ENCODE data around the gene TMEM132E.
A peak's percentile ranks its signal among the peaks of the same experiment; 100 is the strongest.

The TMEM132E gene

GRCh38 chr17:34579979-34580684, 750 bp downstream of the TMEM132E start:
- no peak overlapping the region for H3K4ac ChIP-seq (ENCODE audit: low read depth, low read length)
- no peaks in the 10 kb centered on the region for H3K79me2 ChIP-seq (ENCODE audit: control insufficient read depth, insufficient read depth, low read length)
- H3K4me3 ChIP-seq (ENCODE audit: low read length) = no peak overlapping the region
- H3K27me3 ChIP-seq (ENCODE audit: insufficient read depth, low read length, poor library complexity) = peaks cover 70% of the 10 kb centered on the region
- no peaks in the 10 kb centered on the region for H3K36me3 ChIP-seq (ENCODE audit: control insufficient read depth, insufficient read depth, low read length)
- no CpG with 5 or more reads among the region's 52 CpGs for WGBS (ENCODE audit: extremely low coverage, insufficient coverage, low lambda C conversion rate)
- H2BK120ac ChIP-seq (ENCODE audit: low read depth, low read length) = no peak overlapping the region
- peak overlapping the region; percentile 30 for H3K56ac ChIP-seq (ENCODE audit: low read length)
- H2BK5ac ChIP-seq (ENCODE audit: low read length) = no peak overlapping the region
- H3K23ac ChIP-seq (ENCODE audit: low read length) = no peak overlapping the region
- H3K9ac ChIP-seq (ENCODE audit: low read length) = no peak overlapping the region
- DNase-seq = peak; percentile 56
- H4K8ac ChIP-seq (ENCODE audit: low read depth, low read length) = no peak overlapping the region
- H3K79me1 ChIP-seq (ENCODE audit: low read length) = no peaks in the 10 kb centered on the region
- H3K27ac ChIP-seq (ENCODE audit: low read depth, low read length) = no peak overlapping the region
- H4K5ac ChIP-seq (ENCODE audit: low read length) = no peak overlapping the region
- H2AK5ac ChIP-seq (ENCODE audit: low read length) = no peak overlapping the region
- H3K18ac ChIP-seq (ENCODE audit: low read length) = no peak overlapping the region
- H3K4me2 ChIP-seq (ENCODE audit: low read length) = peak overlapping the region; percentile 49
- no peak overlapping the region for H2BK15ac ChIP-seq (replicated peaks; ENCODE audit: low read depth)
- H3K4me1 ChIP-seq (ENCODE audit: control insufficient read depth, low read depth, low read length) = peaks cover 9% of the 10 kb centered on the region

- no peak overlapping the region for H3K4me3 ChIP-seq (ENCODE audit: low read length)
- H2BK120ac ChIP-seq (ENCODE audit: low read depth, low read length) = no peak overlapping the region
- peak; percentile 25 for DNase-seq
Measured at GRCh38 chr17:34580685-34581445, 1.5 kb downstream of the TMEM132E start.

GRCh38 chr17:34581446-34582184, 2.2 kb downstream of the TMEM132E start:
- Histone ChIP-seq H3K79me1 (ENCODE audit: low read length) (no peaks in the 10 kb centered on the region), H3K4me1 (ENCODE audit: control insufficient read depth, low read depth, low read length) (peaks cover 9% of the 10 kb centered on the region), H3K27ac (ENCODE audit: low read depth, low read length) (no peak overlapping the region), H3K27me3 (ENCODE audit: insufficient read depth, low read length, poor library complexity) (peaks cover 65% of the 10 kb centered on the region), H3K18ac (ENCODE audit: low read length) (no peak overlapping the region), H3K36me3 (ENCODE audit: control insufficient read depth, insufficient read depth, low read length) (no peaks in the 10 kb centered on the region), H3K4me2 (ENCODE audit: low read length) (peak overlapping the region; percentile 49), H3K4ac (ENCODE audit: low read depth, low read length) (no peak overlapping the region), H2BK15ac (replicated peaks; ENCODE audit: low read depth) (no peak overlapping the region), H2BK120ac (ENCODE audit: low read depth, low read length) (no peak overlapping the region), H2BK5ac (ENCODE audit: low read length) (no peak overlapping the region), H3K23ac (ENCODE audit: low read length) (no peak overlapping the region), H2AK5ac (ENCODE audit: low read length) (no peak overlapping the region), H3K79me2 (ENCODE audit: control insufficient read depth, insufficient read depth, low read length) (no peaks in the 10 kb centered on the region), H3K9ac (ENCODE audit: low read length) (peak overlapping the region; percentile 42), H3K4me3 (ENCODE audit: low read length) (no peak overlapping the region), H3K56ac (ENCODE audit: low read length) (peak overlapping the region; percentile 75), H4K5ac (ENCODE audit: low read length) (no peak overlapping the region), H4K8ac (ENCODE audit: low read depth, low read length) (no peak overlapping the region)
- peak; percentile 20 for DNase-seq
- no CpG with 5 or more reads among the region's 78 CpGs for WGBS (ENCODE audit: extremely low coverage, insufficient coverage, low lambda C conversion rate)

More at GRCh38 chr17:34580685-34581445, 1.5 kb downstream of the TMEM132E start:
- WGBS (ENCODE audit: extremely low coverage, insufficient coverage, low lambda C conversion rate) = no CpG with 5 or more reads among the region's 71 CpGs
- peaks cover 9% of the 10 kb centered on the region for H3K4me1 ChIP-seq (ENCODE audit: control insufficient read depth, low read depth, low read length)
- H3K36me3 ChIP-seq (ENCODE audit: control insufficient read depth, insufficient read depth, low read length) = no peaks in the 10 kb centered on the region
- H2AK5ac ChIP-seq (ENCODE audit: low read length) = no peak overlapping the region
- H3K23ac ChIP-seq (ENCODE audit: low read length) = peak overlapping the region; percentile 32
- H4K8ac ChIP-seq (ENCODE audit: low read depth, low read length) = no peak overlapping the region
- H3K79me1 ChIP-seq (ENCODE audit: low read length) = no peaks in the 10 kb centered on the region
- no peak overlapping the region for H2BK5ac ChIP-seq (ENCODE audit: low read length)
- no peak overlapping the region for H3K4ac ChIP-seq (ENCODE audit: low read depth, low read length)
- H3K56ac ChIP-seq (ENCODE audit: low read length) = peak overlapping the region; percentile 54
- peak overlapping the region; percentile 49 for H3K4me2 ChIP-seq (ENCODE audit: low read length)
- H3K79me2 ChIP-seq (ENCODE audit: control insufficient read depth, insufficient read depth, low read length) = no peaks in the 10 kb centered on the region
- peaks cover 70% of the 10 kb centered on the region for H3K27me3 ChIP-seq (ENCODE audit: insufficient read depth, low read length, poor library complexity)
- H3K9ac ChIP-seq (ENCODE audit: low read length) = peak overlapping the region; percentile 42
- no peak overlapping the region for H2BK15ac ChIP-seq (replicated peaks; ENCODE audit: low read depth)
- no peak overlapping the region for H4K5ac ChIP-seq (ENCODE audit: low read length)
- no peak overlapping the region for H3K27ac ChIP-seq (ENCODE audit: low read depth, low read length)
- no peak overlapping the region for H3K18ac ChIP-seq (ENCODE audit: low read length)

GRCh38 chr17:34582185-34582900, 3.0 kb downstream of the TMEM132E start:
- WGBS (ENCODE audit: extremely low coverage, insufficient coverage, low lambda C conversion rate) = no CpG with 5 or more reads among the region's 22 CpGs

GRCh38 chr17:34582901-34583245, 3.5 kb downstream of the TMEM132E start:
- Histone ChIP-seq H3K27ac (ENCODE audit: low read depth, low read length) (no peak overlapping the region), H3K79me2 (ENCODE audit: control insufficient read depth, insufficient read depth, low read length) (no peaks in the 10 kb centered on the region), H3K18ac (ENCODE audit: low read length) (no peak overlapping the region), H2BK15ac (replicated peaks; ENCODE audit: low read depth) (no peak overlapping the region), H4K8ac (ENCODE audit: low read depth, low read length) (no peak overlapping the region), H3K4me1 (ENCODE audit: control insufficient read depth, low read depth, low read length) (peaks cover 8% of the 10 kb centered on the region), H4K5ac (ENCODE audit: low read length) (no peak overlapping the region), H3K27me3 (ENCODE audit: insufficient read depth, low read length, poor library complexity) (peaks cover 61% of the 10 kb centered on the region), H3K4ac (ENCODE audit: low read depth, low read length) (no peak overlapping the region), H2AK5ac (ENCODE audit: low read length) (no peak overlapping the region), H3K36me3 (ENCODE audit: control insufficient read depth, insufficient read depth, low read length) (no peaks in the 10 kb centered on the region), H2BK5ac (ENCODE audit: low read length) (no peak overlapping the region), H3K23ac (ENCODE audit: low read length) (no peak overlapping the region), H3K9ac (ENCODE audit: low read length) (no peak overlapping the region), H3K56ac (ENCODE audit: low read length) (no peak overlapping the region), H3K79me1 (ENCODE audit: low read length) (no peaks in the 10 kb centered on the region), H3K4me3 (ENCODE audit: low read length) (no peak overlapping the region), H2BK120ac (ENCODE audit: low read depth, low read length) (no peak overlapping the region), H3K4me2 (ENCODE audit: low read length) (no peak overlapping the region)
- WGBS (ENCODE audit: extremely low coverage, insufficient coverage, low lambda C conversion rate) = no CpG with 5 or more reads among the region's 3 CpGs
- no peak for DNase-seq

More at GRCh38 chr17:34582185-34582900, 3.0 kb downstream of the TMEM132E start:
- Histone ChIP-seq H3K4ac (ENCODE audit: low read depth, low read length) (no peak overlapping the region), H3K18ac (ENCODE audit: low read length) (no peak overlapping the region), H4K8ac (ENCODE audit: low read depth, low read length) (no peak overlapping the region), H3K4me1 (ENCODE audit: control insufficient read depth, low read depth, low read length) (peaks cover 9% of the 10 kb centered on the region), H3K4me2 (ENCODE audit: low read length) (peak overlapping the region; percentile 49), H2BK15ac (replicated peaks; ENCODE audit: low read depth) (no peak overlapping the region), H3K27ac (ENCODE audit: low read depth, low read length) (no peak overlapping the region), H3K79me1 (ENCODE audit: low read length) (no peaks in the 10 kb centered on the region), H2AK5ac (ENCODE audit: low read length) (no peak overlapping the region), H3K4me3 (ENCODE audit: low read length) (no peak overlapping the region), H3K79me2 (ENCODE audit: control insufficient read depth, insufficient read depth, low read length) (no peaks in the 10 kb centered on the region), H3K23ac (ENCODE audit: low read length) (no peak overlapping the region), H4K5ac (ENCODE audit: low read length) (no peak overlapping the region), H2BK5ac (ENCODE audit: low read length) (no peak overlapping the region), H2BK120ac (ENCODE audit: low read depth, low read length) (no peak overlapping the region), H3K36me3 (ENCODE audit: control insufficient read depth, insufficient read depth, low read length) (no peaks in the 10 kb centered on the region), H3K56ac (ENCODE audit: low read length) (no peak overlapping the region), H3K9ac (ENCODE audit: low read length) (no peak overlapping the region), H3K27me3 (ENCODE audit: insufficient read depth, low read length, poor library complexity) (peaks cover 63% of the 10 kb centered on the region)
- no peak for DNase-seq

Measured in mesendoderm (in vitro differentiated cells).